Brain pericyte (primary cell): ENCODE data around the gene LRG1.

Source experiments
- DNase-seq: peaks from one replicate; pipeline ENCODE4 v3.0.0-alpha.2; 2012; ENCODE audit warnings: low read depth, low spot score

The LRG1 gene, protein sequence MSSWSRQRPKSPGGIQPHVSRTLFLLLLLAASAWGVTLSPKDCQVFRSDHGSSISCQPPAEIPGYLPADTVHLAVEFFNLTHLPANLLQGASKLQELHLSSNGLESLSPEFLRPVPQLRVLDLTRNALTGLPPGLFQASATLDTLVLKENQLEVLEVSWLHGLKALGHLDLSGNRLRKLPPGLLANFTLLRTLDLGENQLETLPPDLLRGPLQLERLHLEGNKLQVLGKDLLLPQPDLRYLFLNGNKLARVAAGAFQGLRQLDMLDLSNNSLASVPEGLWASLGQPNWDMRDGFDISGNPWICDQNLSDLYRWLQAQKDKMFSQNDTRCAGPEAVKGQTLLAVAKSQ

GRCh38 chr19:4539693-4540581, at the start of gene LRG1:
LRG1 (minus strand) TSS chr19:4540036; CDS start chr19:4540013, 23 bp downstream.
- DNase-seq: no peak

- DNase-seq: no peak
Measured at GRCh38 chr19:4588291-4588761, 48.5 kb upstream of the LRG1 start.

DNA sequence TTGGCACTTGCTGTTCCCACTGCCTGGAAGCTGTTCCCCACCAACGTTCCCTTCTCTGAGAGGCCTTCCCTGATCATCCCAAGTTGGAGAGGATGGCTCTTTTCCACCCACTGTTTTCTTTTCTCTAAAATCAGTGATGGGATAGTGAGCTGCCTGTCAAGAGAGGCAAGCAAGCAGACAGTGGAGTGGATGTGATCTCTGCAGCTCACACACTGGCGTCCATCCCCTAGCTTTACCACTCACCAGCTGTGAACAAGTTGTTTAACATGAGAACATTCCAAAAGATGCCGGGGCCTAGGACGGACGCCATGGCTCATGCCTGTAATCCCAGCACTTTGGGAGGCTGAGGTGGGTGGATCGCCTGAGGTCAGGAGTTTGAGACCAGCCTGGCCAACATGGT, 47.7 kb upstream of the LRG1 start:
- no peak for DNase-seq

DNA sequence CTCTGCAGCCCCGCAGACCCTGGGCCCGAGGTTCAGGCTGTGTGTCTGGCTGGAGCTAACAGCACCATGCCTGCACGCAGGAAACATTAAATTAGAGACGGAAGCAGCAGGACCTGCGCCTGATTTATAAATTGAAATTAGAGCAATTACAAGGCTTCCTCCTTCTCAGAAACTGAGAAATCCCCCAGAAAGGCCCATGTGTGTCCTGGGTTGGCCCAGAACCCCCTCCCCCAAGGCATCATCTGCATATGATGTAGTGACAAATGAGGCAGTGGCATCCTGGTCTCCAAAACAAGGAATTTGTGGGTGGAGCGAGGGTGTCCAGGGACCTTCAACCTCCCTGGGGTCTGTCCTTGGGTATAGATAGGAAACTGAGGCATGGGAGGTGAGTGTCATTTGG, 46.9 kb upstream of the LRG1 start:
- no peak for DNase-seq

- no peak for DNase-seq
Measured at GRCh38 chr19:4586245-4586644, 46.4 kb upstream of the LRG1 start.

- no peak for DNase-seq
Measured at GRCh38 chr19:4585556-4585955, 45.7 kb upstream of the LRG1 start.

DNA sequence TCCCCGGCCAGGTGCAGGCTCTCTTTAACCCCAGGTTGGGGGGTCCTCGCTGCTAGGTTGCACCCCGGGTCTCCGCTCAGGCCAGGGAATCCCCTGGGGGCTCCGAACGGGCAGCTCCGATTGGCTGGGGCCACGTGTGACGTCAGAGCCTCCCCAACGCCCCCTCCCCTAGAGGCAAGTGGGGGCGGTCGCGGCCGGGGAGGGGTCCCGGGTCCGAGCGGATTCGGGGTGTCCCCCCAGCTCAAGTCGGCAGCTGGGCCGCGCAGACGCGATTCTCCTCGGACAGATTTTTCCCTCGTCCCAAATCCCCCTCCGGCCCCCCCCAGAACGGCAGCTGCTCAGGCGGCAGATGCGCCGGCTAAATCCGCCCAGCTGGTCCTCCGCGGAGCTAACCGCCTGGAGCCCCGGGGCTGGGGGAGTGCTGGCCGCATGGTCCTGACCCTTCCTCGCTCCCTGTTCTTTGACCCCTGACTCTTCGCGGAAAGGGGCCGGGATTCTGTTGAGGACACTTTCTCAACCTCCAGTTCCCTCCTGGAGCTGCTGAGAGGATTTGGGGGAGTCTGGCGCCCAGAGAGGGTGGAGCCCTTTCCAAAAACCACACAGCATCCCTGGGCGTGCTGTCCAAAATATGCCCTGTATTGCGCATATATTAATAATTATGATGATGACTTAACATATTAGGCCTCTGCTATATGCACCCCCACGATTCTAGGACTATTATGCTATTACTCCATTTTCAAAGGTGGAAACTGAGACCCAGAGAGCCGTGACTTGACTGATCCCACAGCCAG, 45.0 kb upstream of the LRG1 start:
- no peak for DNase-seq

GRCh38 chr19:4583961-4584669, 44.3 kb upstream of the LRG1 start:
- DNase-seq: no peak

GRCh38 chr19:4582980-4583842, 43.4 kb upstream of the LRG1 start:
- no peak for DNase-seq

- DNase-seq: no peak
Measured at GRCh38 chr19:4581666-4582553, 42.1 kb upstream of the LRG1 start.

DNA sequence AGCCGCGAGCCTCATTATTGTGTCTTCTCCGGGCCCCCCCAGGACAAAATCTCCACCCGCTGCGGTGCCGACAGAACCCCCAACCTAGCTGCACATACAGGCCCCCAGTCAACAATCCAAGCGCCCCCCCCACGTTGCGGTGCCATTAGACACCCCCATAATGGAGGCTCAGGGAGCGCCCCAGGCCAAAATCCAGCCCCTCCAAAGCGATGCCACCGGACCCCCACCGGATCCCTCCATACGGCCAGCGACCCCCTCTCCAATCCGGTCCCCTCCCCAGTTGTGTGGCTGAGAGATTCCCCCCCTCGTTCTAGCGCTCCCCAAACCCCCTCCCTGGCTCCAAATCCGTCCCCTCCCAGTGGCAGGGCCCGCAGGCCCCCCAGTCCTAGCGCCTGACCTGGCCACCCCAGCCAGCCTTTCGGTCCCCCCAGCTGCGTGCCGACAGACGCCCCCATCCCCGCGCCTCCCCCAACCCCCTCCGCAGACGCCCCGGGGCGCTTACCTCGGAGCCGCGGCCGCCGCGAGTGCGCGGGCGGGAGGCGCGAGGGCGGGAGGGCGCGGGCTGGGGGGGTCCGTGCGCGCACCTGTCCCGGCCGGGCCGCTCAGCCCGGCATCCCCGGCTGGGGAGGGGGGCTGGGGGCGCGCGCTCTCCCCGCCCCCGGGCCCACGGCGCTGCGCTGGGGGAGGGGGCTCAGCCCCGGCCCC, 41.3 kb upstream of the LRG1 start:
- no peak for DNase-seq

- DNase-seq: no peak
Measured at GRCh38 chr19:4580021-4580901, 40.4 kb upstream of the LRG1 start.

GRCh38 chr19:4579389-4579788, 39.6 kb upstream of the LRG1 start:
- DNase-seq: no peak

- no peak for DNase-seq
Measured at GRCh38 chr19:4578552-4579248, 38.9 kb upstream of the LRG1 start.

DNA sequence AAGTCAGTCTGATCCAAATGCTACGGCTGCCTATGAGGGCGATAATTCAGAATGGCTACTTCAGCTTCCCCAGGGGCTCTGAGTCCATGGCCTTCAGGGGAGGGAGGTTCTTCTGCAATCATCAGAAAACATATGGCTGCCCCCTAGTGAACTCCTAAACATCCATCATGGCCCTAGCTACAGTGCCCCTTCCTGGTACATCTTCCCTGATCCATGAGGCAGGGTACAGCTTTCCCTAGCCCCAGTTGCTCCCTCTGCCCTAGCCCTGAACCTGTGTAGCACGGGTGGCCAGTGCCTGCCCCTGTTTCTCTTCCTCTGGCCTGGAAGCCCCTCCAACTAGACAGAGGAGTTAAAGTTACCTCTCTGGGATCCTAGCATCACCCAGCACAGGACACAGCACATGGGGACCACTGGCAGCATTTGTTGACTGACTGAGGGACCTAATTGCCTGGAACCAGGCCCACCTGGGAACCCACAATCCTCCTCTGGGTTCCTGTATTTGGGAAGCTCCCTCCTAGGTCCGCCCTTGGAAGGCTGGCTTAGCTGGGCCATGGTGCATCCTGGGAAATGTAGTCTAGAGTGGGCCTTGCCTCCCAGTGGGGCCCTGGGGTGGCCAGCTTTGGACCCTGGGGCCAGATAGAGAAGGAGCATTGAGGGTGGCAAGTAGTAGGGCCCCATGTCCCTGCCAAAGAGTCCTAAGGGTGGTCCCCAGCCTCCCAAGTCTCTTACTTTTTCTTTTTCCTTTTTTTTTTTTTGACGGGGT, 37.4 kb upstream of the LRG1 start:
- DNase-seq: no peak
